ENCODE measurements around the gene CHST7.

GRCh38 chrX:46624090-46624786 lies 50.7 kb downstream of the CHST7 start:
- no peak for TF ChIP-seq CTCF (IDR thresholded peaks at IDR 0.05; ENCODE audit: low read depth, low read length, poor library complexity, severe bottlenecking)
- no peak for TF ChIP-seq EZH2phosphoT487 (IDR thresholded peaks at IDR 0.05; ENCODE audit: borderline replicate concordance, low read length)

Data from DOHH2 (cell line).